MCF 10A (cell line): ENCODE results near the gene TXLNG. TPM values are rescaled to one million over a fixed set of nuclear protein-coding genes. Genes with fewer than 3 reads are reported as not detected.

Experiments used
- BruUV-seq: library from RNA; stranded (reverse); fragments of 400-500 nt; replicated peaks from 2 replicates; lab custom pipeline; 2021; lab: Mats Ljungman, UMichigan
- CTCF ChIA-PET: fragments of 300-600 bp; sonication (Branson Sonifier 250); formaldehyde crosslinking; extraction: SDS; loops from one replicate; lab custom pipeline; 2021; ENCODE audit warnings: antibody characterized with exemption, inconsistent platforms; lab: Yijun Ruan, JAX
- POLR2A ChIA-PET: fragments of 300-600, 350-650 bp; sonication (Branson Sonifier 250); formaldehyde crosslinking; extraction: SDS; loops from one replicate; lab custom pipeline; 2020; ENCODE audit warnings: antibody characterized with exemption, inconsistent platforms; lab: Yijun Ruan, JAX
- DNase-seq: peaks from one replicate; pipeline ENCODE4 v3.0.0-alpha.2; 2018; ENCODE audit not compliant: unreplicated experiment
- H3K27ac Mint-ChIP-seq: one replicate; pipeline ENCODE4 v1.8.0; 2022; ENCODE audit warnings: mild to moderate bottlenecking, low read depth, mixed read lengths; ENCODE audit not compliant: unreplicated experiment
- H3K27me3 Mint-ChIP-seq: one replicate; pipeline ENCODE4 v1.8.0; 2022; ENCODE audit warnings: mixed read lengths; ENCODE audit not compliant: insufficient read depth, unreplicated experiment
- H3K36me3 Mint-ChIP-seq: one replicate; pipeline ENCODE4 v1.8.0; 2022; ENCODE audit warnings: mild to moderate bottlenecking, moderate library complexity, mixed read lengths; ENCODE audit not compliant: insufficient read depth, unreplicated experiment
- H3K4me1 Mint-ChIP-seq: one replicate; pipeline ENCODE4 v1.8.0; 2022; ENCODE audit warnings: mixed read lengths; ENCODE audit not compliant: insufficient read depth, unreplicated experiment
- H3K4me3 Mint-ChIP-seq: one replicate; pipeline ENCODE4 v1.8.0; 2022; ENCODE audit warnings: mild to moderate bottlenecking, moderate library complexity, mixed read lengths; ENCODE audit not compliant: unreplicated experiment
- H3K9me3 Mint-ChIP-seq: one replicate; pipeline ENCODE4 v1.8.0; 2022; ENCODE audit warnings: mixed read lengths; ENCODE audit not compliant: unreplicated experiment
- CTCF ChIP-seq: fragments of 200-600 bp; IDR thresholded peaks from one replicate; pipeline ENCODE4 v1.8.0; 2022; ENCODE audit warnings: antibody characterized with exemption, mild to moderate bottlenecking; ENCODE audit not compliant: unreplicated experiment
- intact Hi-C: fragments of 100-400 bp; cut with micrococcal nuclease; formaldehyde crosslinking; loops from 2 replicates; pipeline ENCODE4 v1.14.1; 2022
- total RNA-seq: library from RNA; stranded (reverse); gene quantifications from 2 replicates; pipeline ENCODE4 v1.2.3, GENCODE V29; 2022

The TXLNG gene
- total RNA-seq, 1 experiment from 2014 or later, result 43.2 TPM

GRCh38 chrX:16892504-16893362 lies 106.5 kb downstream of the TXLNG start:
- Mint-ChIP-seq H3K27me3 (peaks cover 67% of the 10 kb centered on the region), H3K9me3 (no peaks in the 10 kb centered on the region), H3K36me3 (no peaks in the 10 kb centered on the region), H3K4me3 (no peak overlapping the region), H3K4me1 (peaks cover 6% of the 10 kb centered on the region), H3K27ac (no peak overlapping the region)
- ChIA-PET POLR2A (interaction anchor here (0.6 to 1.2 kb wide), 3 partner anchors 9 to 154 kb away, joined by 3 to 4 read pairs (median 3); no protein-coding TSS in a partner anchor), CTCF (interaction anchor here (0.6 to 2.4 kb wide), 11 partner anchors 9 to 175 kb away, joined by 3 to 25 read pairs (median 4); no protein-coding TSS in a partner anchor)
- peak; percentile 86 for TF ChIP-seq CTCF
- peak; percentile 88 for DNase-seq
- no TSS peak for BruUV-seq
- intact Hi-C loops, result loop anchor here (1.0 kb wide), 1 partner anchor 66 kb away; no protein-coding TSS in a partner anchor

Other genes with a start within 250 kb of the TXLNG start
- gene S100G, start 136.3 kb upstream of the TXLNG start, total RNA-seq, result not detected in 2 replicates
- 5.3 and 5.5 TPM in 2 replicates for gene CTPS2, start 73.8 kb upstream of the TXLNG start, total RNA-seq
- 37.0 and 40.0 TPM in 2 replicates for gene SYAP1, start 66.9 kb upstream of the TXLNG start, total RNA-seq
- gene RBBP7, start 83.9 kb downstream of the TXLNG start, total RNA-seq, result 81.9 and 95.2 TPM in 2 replicates
- 6.9 and 8.1 TPM in 2 replicates for gene REPS2, start 160.2 kb downstream of the TXLNG start, total RNA-seq